Stimulated activated CD8-positive, alpha-beta memory T cell treated with anti-CD3 and anti-CD28 coated beads, Interleukin-2, amount 100 ng/mL, for 48 hours (primary cell): ENCODE measurements around the gene SLC25A23.
"Not testable (repeated sequence)": the region's sequence is repeated elsewhere in the genome, so short reads cannot be mapped to it uniquely, and the experiment has no call there.

Experiments used
- DNase-seq, 2 donors: peaks; one replicate each; pipeline ENCODE4 v3.0.0-alpha.2; 2020; ENCODE audit warnings: low read depth in 2 of 2

Gene SLC25A23

DNA sequence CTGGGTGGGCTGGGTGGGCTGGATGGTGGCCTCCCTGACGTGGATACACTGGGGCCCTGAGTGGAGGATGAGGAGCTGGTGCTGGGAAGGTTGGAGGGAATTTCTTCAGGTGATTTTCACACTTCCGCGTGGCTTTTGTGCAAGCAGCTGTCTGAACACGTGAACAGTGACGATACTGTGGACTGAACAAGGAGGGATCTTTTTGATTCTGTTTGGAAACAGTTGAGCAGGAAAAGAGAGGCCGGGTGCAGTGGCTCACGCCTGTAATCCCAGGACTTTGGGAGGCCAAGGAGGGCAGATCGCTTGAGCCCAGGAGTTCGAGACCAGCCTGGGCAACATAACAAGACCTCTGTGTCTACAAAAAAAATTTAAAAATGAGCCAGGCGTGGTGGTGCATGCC is 57.5 kb downstream of the SLC25A23 start:
- no peak for DNase-seq

DNA sequence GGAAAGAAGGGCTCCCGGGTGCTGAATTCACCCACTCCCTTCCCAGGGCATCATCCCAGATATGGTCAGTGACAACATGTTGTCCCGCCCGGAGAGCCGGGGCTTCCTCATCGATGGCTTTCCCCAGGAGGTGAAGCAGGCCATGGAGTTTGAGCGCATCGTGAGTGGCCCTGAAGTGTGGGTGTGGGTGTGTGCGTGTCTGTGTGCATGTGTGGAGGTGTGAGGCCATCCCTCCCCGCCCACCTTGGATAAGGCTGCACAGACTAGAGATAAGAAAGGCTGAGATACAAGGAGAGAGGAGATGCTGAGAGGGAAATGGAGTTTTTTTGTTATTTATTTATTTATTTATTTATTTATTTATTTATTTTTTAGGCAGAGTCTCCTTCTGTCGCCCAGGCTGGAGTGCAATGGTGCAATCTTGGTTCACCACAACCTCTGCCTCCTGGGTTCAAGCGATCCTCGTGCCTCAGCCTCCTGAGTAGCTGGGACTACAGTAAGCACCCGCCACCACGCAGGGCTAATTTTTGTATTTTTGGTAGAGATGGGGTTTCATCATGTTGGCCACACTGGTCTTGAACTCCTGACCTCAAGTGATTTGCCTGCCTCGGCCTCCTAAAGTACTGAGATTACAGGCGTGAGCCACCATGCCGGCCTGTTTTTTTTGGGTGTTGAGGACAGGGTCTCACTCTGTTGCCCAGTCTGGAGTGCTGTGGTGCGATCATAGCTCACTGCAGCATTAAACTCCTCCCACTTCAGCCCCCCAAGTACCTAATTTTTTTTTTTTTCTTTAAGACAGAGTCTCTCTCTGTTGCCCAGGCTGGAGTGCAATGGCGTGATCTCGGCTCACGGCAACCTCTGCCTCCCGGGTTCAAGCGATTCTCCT is 59.3 kb downstream of the SLC25A23 start:
- not testable (repeated sequence) for DNase-seq

DNA sequence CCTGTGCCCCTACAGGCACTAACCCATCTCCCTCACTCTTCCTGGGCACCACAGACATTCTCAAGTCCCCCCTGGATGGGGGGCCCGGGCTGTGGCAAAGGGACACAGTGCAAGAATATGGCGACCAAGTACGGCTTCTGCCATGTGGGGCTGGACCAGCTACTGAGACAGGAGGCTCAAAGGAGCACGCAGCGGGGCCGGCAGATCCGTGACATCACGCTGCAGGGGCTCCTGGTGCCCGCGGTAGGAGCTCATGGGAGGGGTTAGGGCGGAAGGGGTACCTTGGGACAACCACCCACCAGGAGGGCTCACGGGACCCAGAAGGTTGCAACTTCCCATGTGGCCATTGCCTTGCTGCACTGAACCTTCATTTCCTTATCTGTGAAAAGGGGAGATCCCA is 63.3 kb downstream of the SLC25A23 start:
- DNase-seq = no peak

DNA sequence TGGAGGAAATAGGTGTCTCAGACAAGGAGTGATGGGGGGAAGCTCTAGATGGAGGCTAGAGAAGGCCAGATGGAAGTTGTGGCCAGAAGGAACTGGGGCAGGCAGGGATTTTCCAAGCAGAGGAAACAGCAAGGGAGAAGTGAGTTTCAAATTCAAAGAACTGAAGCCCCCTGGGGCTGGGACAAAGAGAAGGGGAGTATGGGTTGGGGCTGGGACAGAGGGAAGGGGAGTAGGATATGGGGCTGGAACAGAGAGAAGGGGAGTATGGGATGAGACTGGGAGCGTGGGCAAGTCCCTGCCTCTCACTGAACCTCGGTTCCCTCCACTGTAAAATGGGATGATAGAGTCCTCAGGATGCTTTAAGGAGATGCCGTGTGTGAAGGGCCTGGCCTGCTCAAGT is 64.8 kb downstream of the SLC25A23 start:
- no peak for DNase-seq

DNA sequence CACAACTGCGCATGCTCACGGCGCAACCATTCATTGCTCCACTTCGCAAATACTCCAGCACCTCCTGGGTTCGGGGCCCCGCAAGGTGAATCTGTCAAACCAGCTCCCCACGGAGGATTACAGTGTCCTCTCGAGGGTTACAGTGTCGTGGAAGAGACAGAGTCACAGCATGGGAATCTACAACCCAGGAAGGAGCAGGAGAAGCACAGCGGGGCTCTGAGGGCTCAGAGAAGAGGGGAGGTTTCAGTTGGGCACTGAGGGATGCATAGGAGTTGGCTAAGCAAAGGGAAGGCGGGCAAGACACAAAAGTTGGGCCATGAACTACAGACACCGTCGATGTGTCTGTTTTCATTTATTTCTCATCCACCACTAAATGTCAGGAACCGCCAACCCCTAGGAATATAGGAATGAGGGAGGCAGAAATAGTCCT is 65.6 kb downstream of the SLC25A23 start:
- DNase-seq = peak in 1 of 2 donors; percentile 71

DNA sequence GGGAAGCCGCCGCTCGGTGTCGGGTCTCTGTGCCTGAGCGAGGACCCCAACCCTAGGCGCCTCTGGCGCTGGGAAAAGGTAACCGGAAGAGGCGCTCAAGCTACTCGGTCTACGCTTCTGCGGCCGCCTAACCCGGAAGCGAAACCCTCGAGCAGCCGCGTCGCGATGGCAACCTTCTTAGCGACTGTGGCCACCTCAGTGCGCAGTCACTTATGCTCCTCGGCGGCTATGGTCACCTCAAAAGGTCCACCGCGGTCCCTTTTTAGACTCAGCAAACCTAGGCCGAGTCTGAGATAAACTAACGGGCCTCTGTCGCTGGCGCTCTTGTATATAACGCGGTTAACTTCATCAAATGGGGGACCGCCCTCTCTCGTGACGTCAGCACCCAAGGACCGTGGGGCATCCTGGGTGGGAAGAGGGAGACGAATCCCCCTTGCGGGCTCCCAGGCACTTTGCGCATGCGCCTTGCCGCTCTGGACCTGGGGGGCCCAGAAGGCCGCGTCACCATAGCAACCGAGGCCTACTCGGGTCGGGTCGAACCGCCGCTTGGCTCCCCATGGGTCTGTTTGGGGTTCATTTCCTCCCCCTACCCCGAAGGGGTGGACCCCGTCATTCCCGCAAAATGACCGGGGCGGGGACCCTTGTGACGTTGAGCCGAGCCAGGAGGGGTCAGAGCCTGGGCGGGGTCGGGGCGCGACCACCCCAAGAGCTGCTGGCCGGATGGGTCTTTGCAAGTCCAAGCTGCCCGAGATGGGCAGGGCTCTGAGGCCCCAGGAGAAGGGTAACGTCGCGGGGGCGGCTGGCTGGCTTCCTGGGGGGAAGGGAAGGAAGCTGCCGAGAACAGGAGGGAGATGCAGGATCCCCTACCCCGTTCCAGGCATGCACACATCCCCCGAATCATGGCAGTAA is 66.3 kb downstream of the SLC25A23 start, which contains the start of gene GTF2F1:
Gene GTF2F1, minus strand, starts transcription at position 91 of the 909 bp plus-strand sequence. CDS start 169 bp downstream, outside the sequence.
- DNase-seq = peak; percentile 92 to 96

DNA sequence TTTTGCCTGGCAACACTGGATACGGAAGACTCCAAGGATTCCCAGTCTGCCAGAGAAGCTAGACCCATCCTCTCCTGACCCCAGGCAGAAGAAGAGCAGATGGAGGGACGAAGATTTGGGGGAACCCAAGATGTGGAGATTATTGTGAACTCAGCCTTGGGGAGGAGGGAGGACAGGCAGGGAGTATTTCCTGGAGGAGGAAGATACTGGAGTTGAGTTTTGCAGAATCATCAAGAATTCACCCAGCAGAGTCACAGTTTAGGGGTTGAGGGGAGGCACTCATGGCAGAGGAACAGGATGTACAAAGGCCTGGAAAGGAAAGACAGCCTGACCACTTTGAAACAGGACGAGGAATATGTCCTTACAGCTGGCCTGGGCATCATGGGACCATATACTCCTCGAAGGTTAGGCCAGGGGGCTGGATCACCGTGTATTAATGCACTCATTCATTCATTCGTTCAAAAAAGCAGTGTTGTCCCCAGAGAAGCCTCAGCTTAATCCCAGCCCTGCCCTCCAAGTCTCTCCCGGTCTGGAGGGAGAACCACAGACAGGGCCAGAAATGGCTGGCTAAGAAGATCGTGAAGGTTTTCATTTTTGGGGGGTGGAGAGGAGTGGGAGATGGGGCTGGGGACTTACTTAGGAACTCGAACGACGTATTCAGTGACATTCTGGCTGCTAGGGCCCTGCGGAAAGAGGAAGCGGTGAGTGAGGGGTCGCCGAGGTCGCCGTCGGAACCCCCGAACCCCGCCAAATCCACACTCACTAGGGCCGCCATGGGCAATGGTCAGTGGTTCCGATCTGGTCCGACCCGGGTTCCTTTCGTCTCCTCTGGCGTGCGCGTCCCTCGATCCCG is 67.1 kb downstream of the SLC25A23 start:
- no peak for DNase-seq
